ENCODE measurements around the gene TC2N. TPM values are rescaled to one million over a fixed set of nuclear protein-coding genes. Genes with fewer than 3 reads are reported as not detected.
"Not testable (repeated sequence)": the region's sequence is repeated elsewhere in the genome, so short reads cannot be mapped to it uniquely, and the experiment has no call there.

TC2N gene
- total and polyA plus RNA-seq, 7 donors: 12.1 to 49.2 (median 28.2) TPM

DNA sequence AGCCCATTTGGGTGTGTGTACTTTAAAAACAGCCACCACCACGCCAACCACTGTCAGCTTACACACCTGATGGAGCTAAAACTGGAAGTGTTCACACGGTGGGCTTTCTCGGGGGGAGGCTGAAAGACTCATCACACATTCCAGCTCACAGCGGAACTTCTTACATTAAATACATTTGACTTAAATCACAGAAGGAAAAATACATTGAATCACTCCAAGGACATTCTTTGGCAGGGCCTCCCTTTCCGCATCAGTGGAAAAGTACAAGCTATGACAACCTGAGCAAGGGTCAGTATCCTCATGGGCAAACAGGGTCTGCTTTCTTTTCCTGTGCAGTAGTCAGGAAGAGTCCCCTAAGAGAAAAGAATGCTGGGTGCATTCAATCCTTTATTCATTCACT, 31.0 kb upstream of the TC2N start:
- Histone ChIP-seq H3K36me3 (no peaks in the 10 kb centered on the region), H3K4me3 (no peak overlapping the region), H3K27me3 (no peaks in the 10 kb centered on the region), H3K4me1 (peaks cover 0 to 84% (median 70%) of the 10 kb centered on the region in 4 donors), H3K9me3 (no peaks in the 10 kb centered on the region), H3K27ac (peak overlapping the region; percentile 61 to 83 (median 76))
- intact Hi-C loops (cut with DNase I): no loop called here
- WGBS, 2 donors: 94 to 95% methylated on average over 5 of the region's 5 CpGs
- TF ChIP-seq POLR2AphosphoS5 (IDR thresholded peaks at IDR 0.05) (peak in 3 of 4 donors; percentile 6 to 22 (median 13)), POLR2A (IDR thresholded peaks at IDR 0.05) (no peak), EP300 (IDR thresholded peaks at IDR 0.05) (peak in 1 of 4 donors; percentile 45)
- TF ChIP-seq, protein P1, sequence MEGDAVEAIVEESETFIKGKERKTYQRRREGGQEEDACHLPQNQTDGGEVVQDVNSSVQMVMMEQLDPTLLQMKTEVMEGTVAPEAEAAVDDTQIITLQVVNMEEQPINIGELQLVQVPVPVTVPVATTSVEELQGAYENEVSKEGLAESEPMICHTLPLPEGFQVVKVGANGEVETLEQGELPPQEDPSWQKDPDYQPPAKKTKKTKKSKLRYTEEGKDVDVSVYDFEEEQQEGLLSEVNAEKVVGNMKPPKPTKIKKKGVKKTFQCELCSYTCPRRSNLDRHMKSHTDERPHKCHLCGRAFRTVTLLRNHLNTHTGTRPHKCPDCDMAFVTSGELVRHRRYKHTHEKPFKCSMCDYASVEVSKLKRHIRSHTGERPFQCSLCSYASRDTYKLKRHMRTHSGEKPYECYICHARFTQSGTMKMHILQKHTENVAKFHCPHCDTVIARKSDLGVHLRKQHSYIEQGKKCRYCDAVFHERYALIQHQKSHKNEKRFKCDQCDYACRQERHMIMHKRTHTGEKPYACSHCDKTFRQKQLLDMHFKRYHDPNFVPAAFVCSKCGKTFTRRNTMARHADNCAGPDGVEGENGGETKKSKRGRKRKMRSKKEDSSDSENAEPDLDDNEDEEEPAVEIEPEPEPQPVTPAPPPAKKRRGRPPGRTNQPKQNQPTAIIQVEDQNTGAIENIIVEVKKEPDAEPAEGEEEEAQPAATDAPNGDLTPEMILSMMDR (IDR thresholded peaks at IDR 0.05): no peak
- no peak for DNase-seq

DNA sequence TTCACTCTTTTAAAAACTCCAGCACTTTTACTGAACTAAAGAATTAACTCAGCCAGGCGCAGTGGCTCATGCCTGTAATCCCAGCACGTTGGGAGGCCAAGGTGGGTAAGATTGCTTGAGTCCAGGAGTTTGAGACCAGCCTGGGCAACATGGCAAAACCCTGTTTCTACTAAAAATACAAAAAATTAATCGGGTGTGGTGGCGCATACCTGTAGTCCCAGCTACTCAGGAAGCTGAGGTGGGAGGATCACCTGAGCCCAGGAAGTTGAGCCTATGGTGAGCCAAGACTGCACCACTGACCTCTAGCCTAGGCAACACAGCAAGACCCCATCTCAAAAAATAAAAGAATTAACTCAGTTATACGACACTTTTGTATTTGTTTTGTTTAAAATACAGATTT, 30.4 kb upstream of the TC2N start:
- H3K36me3 ChIP-seq; H3K9me3 ChIP-seq; DNase-seq; intact Hi-C loops (cut with DNase I); H3K27me3 ChIP-seq; H3K4me3 ChIP-seq: not testable (repeated sequence)
- peaks cover 0 to 84% (median 64%) of the 10 kb centered on the region in 4 donors for H3K4me1 ChIP-seq
- 94% methylated on average over 5 of the region's 5 CpGs for WGBS, 2 donors
- peak overlapping the region; percentile 61 to 83 (median 76) for H3K27ac ChIP-seq

DNA sequence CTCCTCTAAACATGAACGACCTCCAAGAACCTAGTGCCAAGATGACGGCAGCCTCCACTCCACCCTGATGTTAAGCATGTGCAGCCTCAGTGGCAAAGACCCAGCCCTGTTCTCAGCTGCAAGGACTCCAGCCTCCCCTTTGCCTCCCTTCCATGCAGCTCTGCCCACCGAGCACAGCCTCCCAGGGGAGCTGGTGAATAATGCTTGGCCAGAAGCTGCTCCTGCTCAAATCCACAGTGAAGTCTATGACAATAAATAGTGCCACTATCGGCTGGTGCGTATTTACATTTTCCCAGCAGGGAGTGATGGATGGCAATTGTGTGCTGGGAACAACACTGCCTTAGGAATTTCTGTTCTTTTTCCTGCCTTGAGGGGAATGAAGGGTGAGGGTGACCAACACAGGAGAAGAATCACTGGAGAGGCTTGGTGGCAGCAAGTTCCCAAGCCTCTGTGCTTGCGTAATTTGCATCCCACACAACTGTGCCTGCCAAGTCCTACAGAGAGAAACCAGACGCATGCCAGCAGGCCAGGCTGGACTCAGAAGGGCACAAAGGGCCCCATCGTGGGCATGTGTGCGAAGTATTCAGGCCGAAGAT, 29.9 kb upstream of the TC2N start:
- no peak overlapping the region for H3K4me3 ChIP-seq
- no peak for TF ChIP-seq POLR2A (IDR thresholded peaks at IDR 0.05)
- TF ChIP-seq EP300 (IDR thresholded peaks at IDR 0.05): peak in 2 of 4 donors; percentile 47 to 73
- TF ChIP-seq POLR2AphosphoS5 (IDR thresholded peaks at IDR 0.05): peak; percentile 72 to 88 (median 82)
- H3K36me3 ChIP-seq: no peaks in the 10 kb centered on the region
- peak overlapping the region; percentile 61 to 83 (median 76) for H3K27ac ChIP-seq
- H3K9me3 ChIP-seq: no peaks in the 10 kb centered on the region
- no peaks in the 10 kb centered on the region for H3K27me3 ChIP-seq
- peak; percentile 91 for DNase-seq
- intact Hi-C loops (cut with DNase I): no loop called here
- H3K4me1 ChIP-seq: peaks cover 0 to 84% (median 63%) of the 10 kb centered on the region in 4 donors
- WGBS, 2 donors: 74 to 75% methylated on average over 10 of the region's 10 CpGs

DNA sequence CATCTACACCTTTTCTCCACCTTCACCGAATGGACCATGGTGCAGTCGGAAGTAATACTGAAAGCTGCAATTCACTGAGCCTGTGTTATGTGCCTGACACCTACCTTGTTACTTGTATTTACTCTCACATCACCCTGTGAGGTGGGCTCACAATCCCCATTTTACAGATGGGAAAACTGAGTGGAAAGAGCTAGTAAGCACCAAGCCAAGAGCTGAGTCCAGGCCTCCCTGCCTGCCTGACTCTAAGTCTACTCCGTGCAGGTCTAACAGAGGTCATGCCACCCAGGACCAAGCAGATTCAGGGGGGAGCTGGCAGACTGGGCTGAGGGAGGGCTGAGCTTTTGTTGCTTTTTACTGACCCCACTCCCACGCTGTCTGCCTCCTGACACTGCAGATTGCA, 29.1 kb upstream of the TC2N start:
- Histone ChIP-seq H3K9me3 (no peaks in the 10 kb centered on the region), H3K27ac (peak overlapping the region; percentile 61 to 83 (median 76)), H3K4me3 (no peak overlapping the region), H3K27me3 (no peaks in the 10 kb centered on the region), H3K36me3 (no peaks in the 10 kb centered on the region), H3K4me1 (peaks cover 0 to 81% (median 60%) of the 10 kb centered on the region in 4 donors)
- WGBS, 2 donors: 96 to 97% methylated on average over 4 of the region's 4 CpGs
- DNase-seq: no peak
- TF ChIP-seq EP300 (IDR thresholded peaks at IDR 0.05) (no peak), POLR2AphosphoS5 (IDR thresholded peaks at IDR 0.05) (no peak), POLR2A (IDR thresholded peaks at IDR 0.05) (no peak)
- TF ChIP-seq, protein P1 (IDR thresholded peaks at IDR 0.05): no peak
- intact Hi-C loops (cut with DNase I): no loop called here

DNA sequence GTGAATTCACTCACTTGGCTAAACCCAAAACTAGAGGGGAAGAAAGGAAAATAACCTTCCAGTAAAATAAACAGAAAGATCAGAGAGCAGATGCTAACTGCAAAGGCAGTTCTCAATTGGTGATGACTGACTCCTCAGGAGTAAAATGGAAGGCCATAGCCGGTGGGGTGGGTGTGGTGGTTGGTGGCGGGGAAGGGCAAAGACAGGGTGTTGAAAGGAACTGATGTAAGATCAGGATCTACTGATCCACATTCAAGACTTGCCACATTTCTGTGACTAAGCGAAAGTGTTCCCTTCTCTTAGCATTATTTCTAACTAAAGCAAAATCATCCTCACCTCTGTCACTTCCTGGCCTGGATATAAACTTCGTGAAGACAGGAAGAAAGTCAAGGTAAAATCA, 26.3 kb upstream of the TC2N start:
- DNase-seq: peak; percentile 46
- no peaks in the 10 kb centered on the region for H3K27me3 ChIP-seq
- H3K4me1 ChIP-seq: peaks cover 0 to 75% (median 55%) of the 10 kb centered on the region in 4 donors
- WGBS, 2 donors: 82 to 87% methylated on average over 4 of the region's 4 CpGs
- TF ChIP-seq POLR2AphosphoS5 (IDR thresholded peaks at IDR 0.05): no peak
- no peak for TF ChIP-seq POLR2A (IDR thresholded peaks at IDR 0.05)
- TF ChIP-seq, protein P1 (IDR thresholded peaks at IDR 0.05): no peak
- no peak for TF ChIP-seq EP300 (IDR thresholded peaks at IDR 0.05)
- H3K9me3 ChIP-seq: no peaks in the 10 kb centered on the region
- no peak overlapping the region for H3K4me3 ChIP-seq
- intact Hi-C loops (cut with DNase I): no loop called here
- peaks cover 0 to 14% (median 0%) of the 10 kb centered on the region in 4 donors for H3K36me3 ChIP-seq
- peak overlapping the region in 2 of 4 donors; percentile 22 to 76 for H3K27ac ChIP-seq

Measured in sigmoid colon (tissue), 7 donors.